H1 (cell line): ENCODE data around the gene DIPK1C. TPM values are rescaled to one million over a fixed set of nuclear protein-coding genes. Genes with fewer than 3 reads are reported as not detected.
A peak's percentile ranks its signal among the peaks of the same experiment; 100 is the strongest.

Source experiments
- CTCF ChIA-PET: fragments of 300-600 bp; sonication (Branson Sonifier 250); formaldehyde crosslinking; loops from one replicate; lab custom pipeline; 2021; ENCODE audit not compliant: partially characterized antibody; lab: Charles Lee
- POLR2A ChIA-PET: fragments of 300-600 bp; sonication (Branson Sonifier 250); formaldehyde crosslinking; loops from one replicate; lab custom pipeline; 2021; ENCODE audit warnings: inconsistent platforms; ENCODE audit not compliant: partially characterized antibody; lab: Charles Lee
- DNase-seq, 2 experiments: peaks; one replicate each; pipeline versions ENCODE4 v3.0.0 to v3.0.0-alpha.2; 2010 to 2022; ENCODE audit warnings: low spot score in 2 of 2, low read depth in 1 of 2, mixed read lengths in 1 of 2
- FAIRE-seq: peaks from 2 replicates; lab custom pipeline; 2011; peaks lifted over from hg19 to GRCh38; lab: Jason Lieb, UNC
- H2AFZ ChIP-seq: 2 replicates; pipeline ENCODE4 v1.8.1; 2012; ENCODE audit warnings: low read length, inconsistent platforms
- H2AK5ac ChIP-seq: 2 replicates; pipeline ENCODE4 v1.6.1; 2013; ENCODE audit warnings: low read depth, low read length
- H2BK120ac ChIP-seq: replicated peaks from 2 replicates; pipeline ENCODE3; 2013; ENCODE audit warnings: low read depth, low read length, inconsistent platforms
- H2BK12ac ChIP-seq: 2 replicates; pipeline ENCODE4 v1.6.1; 2013; ENCODE audit warnings: low read depth, low read length
- H2BK15ac ChIP-seq: 2 replicates; pipeline ENCODE4 v1.6.1; 2013; ENCODE audit warnings: low read length
- H2BK20ac ChIP-seq: 2 replicates; pipeline ENCODE4 v1.6.1; 2013; ENCODE audit warnings: low read length
- H2BK5ac ChIP-seq: 2 replicates; pipeline ENCODE4 v1.6.1; 2013; ENCODE audit warnings: low read depth, low read length
- H3K14ac ChIP-seq: 2 replicates; pipeline ENCODE4 v1.6.1; 2013; ENCODE audit warnings: inconsistent platforms; ENCODE audit not compliant: insufficient read length
- H3K18ac ChIP-seq: 2 replicates; pipeline ENCODE4 v1.6.1; 2013; ENCODE audit warnings: low read length; ENCODE audit errors: extremely low read depth
- H3K23ac ChIP-seq: 2 replicates; pipeline ENCODE4 v1.6.1; 2013; ENCODE audit warnings: inconsistent platforms; ENCODE audit not compliant: insufficient read length
- H3K23me2 ChIP-seq: 2 replicates; pipeline ENCODE4 v1.6.1; 2013; ENCODE audit warnings: low read depth, low read length
- H3K27ac ChIP-seq: 2 replicates; pipeline ENCODE4 v1.6.1; 2011; ENCODE audit warnings: low read depth, low read length, inconsistent platforms
- H3K27me3 ChIP-seq, 4 experiments: replicated peaks in 1 of 4; 1 replicate in 1 of 4; 2 replicates in 3 of 4; pipeline versions ENCODE4 v1.6.1 to v1.8.1; 2011 to 2013; ENCODE audit warnings: low read length in 3 of 4, mild to moderate bottlenecking in 3 of 4, inconsistent platforms in 2 of 4, mixed read lengths in 2 of 4, moderate library complexity in 1 of 4; ENCODE audit not compliant: control insufficient read depth in 3 of 4, insufficient read depth in 3 of 4; ENCODE audit errors: extremely low read depth in 1 of 4
- H3K36me3 ChIP-seq, 4 experiments: 2 replicates each; pipeline versions ENCODE4 v1.6.1 to v1.8.1; 2011 to 2013; ENCODE audit warnings: mild to moderate bottlenecking in 4 of 4, low read length in 3 of 4, moderate library complexity in 2 of 4, control low read depth in 1 of 4, inconsistent platforms in 1 of 4; ENCODE audit not compliant: insufficient read depth in 4 of 4, control insufficient read depth in 2 of 4
- H3K4ac ChIP-seq: replicated peaks from 2 replicates; pipeline ENCODE3; 2013; ENCODE audit warnings: low read length, low read depth, mixed read lengths, inconsistent platforms; ENCODE audit not compliant: insufficient read length
- H3K4me1 ChIP-seq, 4 experiments: replicated peaks in 1 of 4; 1 replicate in 1 of 4; 2 replicates in 3 of 4; pipeline versions ENCODE4 v1.6.1 to v1.8.1; 2011 to 2013; ENCODE audit warnings: low read length in 3 of 4, inconsistent platforms in 2 of 4, mixed read lengths in 1 of 4; ENCODE audit not compliant: insufficient read depth in 4 of 4, control insufficient read depth in 3 of 4
- H3K4me2 ChIP-seq, 2 experiments: 2 replicates each; pipeline versions ENCODE4 v1.6.1 to v1.8.1; 2011 to 2013; ENCODE audit warnings: low read depth in 2 of 2, low read length in 2 of 2, control low read depth in 1 of 2, inconsistent platforms in 1 of 2, mild to moderate bottlenecking in 1 of 2; ENCODE audit not compliant: insufficient read depth in 1 of 2
- H3K4me3 ChIP-seq, 4 experiments: fragments of 200-600, 300-600 bp in 1 of 4; sonication (generic), shearing (Covaris generic), sonication (Bioruptor Twin) in 1 of 4; 2 replicates each; pipeline versions ENCODE4 v1.5.1 to v1.8.1; 2011 to 2016; ENCODE audit warnings: low read length in 4 of 4, low read depth in 3 of 4, control low read depth in 2 of 4, inconsistent platforms in 2 of 4, mild to moderate bottlenecking in 2 of 4, mixed read lengths in 1 of 4, moderate library complexity in 1 of 4; ENCODE audit not compliant: insufficient read depth in 2 of 4; ENCODE audit errors: extremely low read depth in 1 of 4
- H3K56ac ChIP-seq: replicated peaks from 2 replicates; pipeline ENCODE3; 2013; ENCODE audit warnings: low read depth, mild to moderate bottlenecking, mixed read lengths, low read length, inconsistent platforms; ENCODE audit not compliant: insufficient read length
- H3K79me1 ChIP-seq: 2 replicates; pipeline ENCODE4 v1.6.1; 2013; ENCODE audit warnings: low read depth, low read length, control low read depth
- H3K79me2 ChIP-seq, 2 experiments: 2 replicates each; pipeline versions ENCODE4 v1.6.1 to v1.8.1; 2012 to 2013; ENCODE audit warnings: low read length in 2 of 2, mild to moderate bottlenecking in 2 of 2, inconsistent platforms in 1 of 2; ENCODE audit not compliant: insufficient read depth in 2 of 2, control insufficient read depth in 1 of 2
- H3K9ac ChIP-seq, 4 experiments: replicated peaks in 1 of 4; 1 replicate in 1 of 4; 2 replicates in 3 of 4; pipeline versions ENCODE4 v1.6.1 to v1.8.1; 2011 to 2013; ENCODE audit warnings: low read depth in 3 of 4, low read length in 3 of 4, control low read depth in 2 of 4, mild to moderate bottlenecking in 2 of 4, moderate library complexity in 2 of 4, inconsistent platforms in 1 of 4; ENCODE audit errors: extremely low read depth in 1 of 4
- H3K9me3 ChIP-seq, 2 experiments: 2 replicates each; pipeline versions ENCODE4 v1.6.1 to v1.8.1; 2012 to 2013; ENCODE audit warnings: mild to moderate bottlenecking in 2 of 2, moderate library complexity in 2 of 2, control low read depth in 1 of 2, inconsistent platforms in 1 of 2, low read depth in 1 of 2, low read length in 1 of 2, mixed read lengths in 1 of 2; ENCODE audit not compliant: insufficient read depth in 2 of 2
- H4K20me1 ChIP-seq, 2 experiments: replicated peaks in 1 of 2; 2 replicates each; pipeline versions ENCODE3 to v1.8.1; 2011 to 2013; ENCODE audit warnings: inconsistent platforms in 2 of 2, low read length in 2 of 2, mild to moderate bottlenecking in 1 of 2; ENCODE audit not compliant: insufficient read depth in 2 of 2, control insufficient read depth in 1 of 2
- H4K5ac ChIP-seq: 2 replicates; pipeline ENCODE4 v1.6.1; 2013; ENCODE audit warnings: low read length, low read depth, mixed read lengths, inconsistent platforms; ENCODE audit not compliant: insufficient read length
- H4K8ac ChIP-seq: 2 replicates; pipeline ENCODE4 v1.8.0; 2013; ENCODE audit warnings: mild to moderate bottlenecking, moderate library complexity, low read length, inconsistent platforms; ENCODE audit not compliant: insufficient read depth; ENCODE audit errors: extremely low read depth
- H4K91ac ChIP-seq: replicated peaks from 2 replicates; pipeline ENCODE3; 2013; ENCODE audit warnings: low read length, mixed read lengths, inconsistent platforms; ENCODE audit not compliant: insufficient read length
- EP300 ChIP-seq, 2 experiments: IDR thresholded peaks; 1 replicate in 1 of 2; 2 replicates in 1 of 2; pipeline ENCODE4 v1.6.1; 2011 to 2012; ENCODE audit warnings: low read depth in 2 of 2, low read length in 2 of 2, mild to moderate bottlenecking in 2 of 2, borderline replicate concordance in 1 of 2, inconsistent platforms in 1 of 2, moderate library complexity in 1 of 2
- FOSL1 ChIP-seq: IDR thresholded peaks from 2 replicates; pipeline ENCODE4 v1.6.1; 2011; ENCODE audit warnings: mild to moderate bottlenecking, low read depth, low read length, moderate library complexity; ENCODE audit not compliant: insufficient read depth
- HDAC2 ChIP-seq, 2 experiments: fragments of 300-600 bp in 1 of 2; sonication (generic) in 1 of 2; IDR thresholded peaks; 2 replicates each; pipeline ENCODE4 v1.6.1; 2011 to 2012; ENCODE audit warnings: low read depth in 2 of 2, low read length in 2 of 2, mild to moderate bottlenecking in 2 of 2, moderate library complexity in 2 of 2, borderline replicate concordance in 1 of 2, inconsistent platforms in 1 of 2
- JUN ChIP-seq: IDR thresholded peaks from 2 replicates; pipeline ENCODE4 v1.6.1; 2011; ENCODE audit warnings: low read depth, mild to moderate bottlenecking, improper control_type of control experiment, low read length
- NANOG ChIP-seq: IDR thresholded peaks from 2 replicates; pipeline ENCODE4 v1.6.1; 2011; ENCODE audit warnings: low read length, low read depth, mild to moderate bottlenecking, inconsistent platforms; ENCODE audit not compliant: insufficient read depth, poor library complexity, severe bottlenecking
- POLR2A ChIP-seq, 2 experiments: IDR thresholded peaks; 1 replicate in 1 of 2; 2 replicates in 1 of 2; pipeline ENCODE4 v1.6.1; 2011; ENCODE audit warnings: low read depth in 2 of 2, low read length in 2 of 2, mild to moderate bottlenecking in 2 of 2; ENCODE audit errors: control extremely low read depth in 1 of 2
- RFX5 ChIP-seq: IDR thresholded peaks from 2 replicates; pipeline ENCODE4 v1.6.1; 2011; ENCODE audit warnings: low read depth, low read length, improper control_type of control experiment, borderline replicate concordance
- SIN3A ChIP-seq, 2 experiments: IDR thresholded peaks in 1 of 2; conservative IDR thresholded peaks in 1 of 2; 2 replicates each; pipeline ENCODE4 v1.6.1; 2011 to 2012; ENCODE audit warnings: low read length in 2 of 2, improper control_type of control experiment in 1 of 2, low read depth in 1 of 2, mild to moderate bottlenecking in 1 of 2
- TAF7 ChIP-seq: optimal IDR thresholded peaks from 2 replicates; pipeline ENCODE3; 2011; ENCODE audit warnings: low read depth, mild to moderate bottlenecking, inconsistent platforms, low read length, moderate library complexity, borderline replicate concordance
- WGBS, 2 experiments: shearing (Covaris generic) in 1 of 2; methylation state at CpG; one replicate each; pipeline versions ENCODE4 v1.1.6 to v1.1.7; 2013 to 2015; ENCODE audit warnings: low lambda C conversion rate in 2 of 2, mixed read lengths in 2 of 2, inconsistent platforms in 1 of 2, low coverage in 1 of 2, missing lambda C conversion rate in 1 of 2; ENCODE audit not compliant: insufficient replicate concordance in 2 of 2, insufficient coverage in 1 of 2, insufficient read length in 1 of 2; ENCODE audit errors: extremely low coverage in 1 of 2, missing lambda C conversion rate in 1 of 2; 5-methylcytosine and 5-hydroxymethylcytosine counted together
- polyA plus RNA-seq, 7 experiments: library from polyadenylated mRNA; depleted of rRNA in 3 of 7; stranded (reverse) in 5 of 7; unstranded in 2 of 7; fragments of >200 nt in 5 of 7; fragments of 200-250 nt in 2 of 7; gene quantifications; 1 replicate in 5 of 7; 2 replicates in 1 of 7; 4 replicates in 1 of 7; pipeline versions ENCODE4 v1.2.1 to v1.2.3, GENCODE V29; 2011 to 2013; ENCODE audit warnings: missing spikeins in 2 of 7, mixed read lengths in 2 of 7
- total RNA-seq: library from RNA; stranded (reverse); fragmentation: NEBNext Ultra II Directional; extraction: Animal tissue kit (Norgen Biotek cat#: 25700); gene quantifications from 2 replicates; pipeline ENCODE4 v1.2.1, GENCODE V29; 2021

The DIPK1C gene
- total and polyA plus RNA-seq, 2 of the 8 experiments (the other 6 are each of a cell fraction or from before 2014, with no cell fraction given): 0.08 TPM; not detected in 1

GRCh38 chr18:74496508-74497323 lies 39.6 kb upstream of the DIPK1C start:
- Histone ChIP-seq H2AFZ (no peak overlapping the region), H3K23me2 (peaks cover 2% of the 10 kb centered on the region; the same call in 1 of the 2 replicates), H3K4me3 (peak overlapping the region; percentile 83 to 94 (median 88)), H3K9me3 (no peaks in the 10 kb centered on the region), H3K27me3 (no peaks in the 10 kb centered on the region), H3K4me1 (peaks cover 2 to 16% (median 5%) of the 10 kb centered on the region in 4 experiments; a peak in 5 of 7 replicates), H2BK15ac (no peak overlapping the region; the same call in 1 of the 2 replicates), H3K23ac (no peak overlapping the region), H2BK5ac (peak overlapping the region; percentile 84), H2BK120ac (no peak overlapping the region), H3K18ac (peak overlapping the region; percentile 63), H3K79me1 (peaks cover 9% of the 10 kb centered on the region; the same call in 1 of the 2 replicates), H3K4ac (peak overlapping the region; percentile 44), H2BK20ac (no peak overlapping the region), H3K79me2 (peaks cover 19 to 36% of the 10 kb centered on the region in 2 experiments), H4K91ac (peak overlapping the region; percentile 62), H3K36me3 (peaks cover 5 to 14% (median 9%) of the 10 kb centered on the region in 4 experiments; a peak in 7 of 8 replicates), H4K8ac (peak overlapping the region; percentile 98; the same call in 1 of the 2 replicates), H2BK12ac (no peak overlapping the region), H4K5ac (peak overlapping the region; percentile 81), H3K27ac (peak overlapping the region; percentile 93), H3K14ac (no peak overlapping the region), H3K56ac (peak overlapping the region; percentile 60), H3K4me2 (peak overlapping the region; percentile 70 to 95), H3K9ac (peak overlapping the region; percentile 93 to 97 (median 95)), H4K20me1 (peaks cover 0 to 9% of the 10 kb centered on the region in 2 experiments), H2AK5ac (0 out of 2 replicates have a peak overlapping the region, but pooled peaks have one; percentile 28)
- CTCF ChIA-PET: interaction anchor here (0.7 to 7.4 kb wide), 7 partner anchors 18 to 315 kb away, joined by 3 to 98 read pairs (median 4); partner anchors contain the start of gene CNDP1
- FAIRE-seq (no peak), DNase-seq (no peak)
- 7% methylated on average over 38 of the region's 48 CpGs; no CpG with 5 or more reads in 1 of the 2 experiments for WGBS, 2 experiments
- POLR2A ChIA-PET: interaction anchor here (0.6 to 2.5 kb wide), 14 partner anchors 9 to 102 kb away, joined by 3 to 19 read pairs (median 4); partner anchors contain the start of gene CNDP1
- TF ChIP-seq POLR2A (IDR thresholded peaks at IDR 0.05; ENCODE audit: control extremely low read depth in 1 of 2, low read depth in 2 of 2, low read length in 2 of 2) (peak in 1 of 2 experiments; percentile 11; a peak in 1 of 3 replicates), FOSL1 (no peak), NANOG (no peak), EP300 (IDR thresholded peaks at IDR 0.05; ENCODE audit: borderline replicate concordance in 1 of 2, low read depth in 2 of 2, low read length in 2 of 2) (no peak), TAF7 (no peak), SIN3A (conservative IDR thresholded peaks at IDR 0.05 in 1 of 2, IDR thresholded peaks at IDR 0.05 in 1 of 2; ENCODE audit: low read depth in 1 of 2, low read length in 2 of 2) (0 out of 4 replicates have a peak, but pooled peaks have one; percentile 34 to 47), RFX5 (no peak), HDAC2 (IDR thresholded peaks at IDR 0.05; ENCODE audit: borderline replicate concordance in 1 of 2, low read depth in 2 of 2, low read length in 2 of 2) (peak in 1 of 2 experiments; percentile 77; a peak in 1 of 4 replicates), JUN (no peak)
